ENCODE data around the gene CSNK1D.

The CSNK1D gene

GRCh38 chr17:82273327-82274133, at the start of gene CSNK1D:
TSS of gene CSNK1D (minus strand) at chr17:82273700. CDS start at chr17:82273381, 319 bp downstream.
- DNase-seq = peak; percentile 87

- no peak for DNase-seq
Observed at GRCh38 chr17:82322526-82323453, 49.3 kb upstream of the CSNK1D start.

- DNase-seq = no peak
Observed at GRCh38 chr17:82321947-82322466, 48.5 kb upstream of the CSNK1D start.

- DNase-seq = no peak
Observed at GRCh38 chr17:82320956-82321927, 47.7 kb upstream of the CSNK1D start.

GRCh38 chr17:82320140-82320840, 46.8 kb upstream of the CSNK1D start:
- DNase-seq = no peak

GRCh38 chr17:82319619-82320062, 46.1 kb upstream of the CSNK1D start:
- DNase-seq = no peak

GRCh38 chr17:82318772-82319606, 45.5 kb upstream of the CSNK1D start:
- no peak for DNase-seq

- no peak for DNase-seq
Observed at GRCh38 chr17:82318169-82318498, 44.6 kb upstream of the CSNK1D start.

- no peak for DNase-seq
Observed at GRCh38 chr17:82317394-82318168, 44.1 kb upstream of the CSNK1D start, which contains the start of gene CD7. TSS of gene CD7 (minus strand) at chr17:82317608. CDS start at chr17:82317495, 113 bp downstream.

- no peak for DNase-seq
Observed at GRCh38 chr17:82316651-82317393, 43.3 kb upstream of the CSNK1D start.

- DNase-seq = no peak
Observed at GRCh38 chr17:82315703-82316358, 42.3 kb upstream of the CSNK1D start.

GRCh38 chr17:82314727-82315605, 41.5 kb upstream of the CSNK1D start:
- DNase-seq = no peak

GRCh38 chr17:82314012-82314726, 40.7 kb upstream of the CSNK1D start:
- DNase-seq = no peak

- no peak for DNase-seq
Observed at GRCh38 chr17:82313195-82314011, 39.9 kb upstream of the CSNK1D start.

- no peak for DNase-seq
Observed at GRCh38 chr17:82311971-82312370, 38.5 kb upstream of the CSNK1D start.

GRCh38 chr17:82310877-82311276, 37.4 kb upstream of the CSNK1D start:
- no peak for DNase-seq
